ENCODE data around the gene CAMTA1.

Gene CAMTA1

DNA sequence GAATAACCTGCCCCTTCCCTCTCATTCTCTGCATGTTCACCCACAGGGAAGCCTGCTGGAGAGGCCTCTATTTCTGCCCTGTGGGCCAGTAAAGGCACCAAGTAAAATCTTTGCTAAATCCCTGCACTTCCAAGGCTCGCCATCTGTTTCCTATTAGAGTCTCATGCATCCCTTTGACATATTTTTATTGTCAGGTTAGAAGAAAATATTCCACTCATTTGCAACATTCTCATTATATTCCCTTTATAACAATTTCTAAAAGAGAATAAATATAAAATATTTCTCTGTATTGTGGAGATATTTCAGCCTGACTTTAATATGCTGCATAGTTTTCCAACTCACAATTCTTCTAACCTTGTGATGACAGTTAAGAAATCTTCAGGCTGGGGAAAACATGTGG lies 645.4 kb downstream of the CAMTA1 start:
- no peak for DNase-seq

- DNase-seq: no peak
Observed at GRCh38 chr1:7432102-7432899, 647.0 kb downstream of the CAMTA1 start.

GRCh38 chr1:7432900-7433380 lies 647.7 kb downstream of the CAMTA1 start:
- no peak for DNase-seq

DNA sequence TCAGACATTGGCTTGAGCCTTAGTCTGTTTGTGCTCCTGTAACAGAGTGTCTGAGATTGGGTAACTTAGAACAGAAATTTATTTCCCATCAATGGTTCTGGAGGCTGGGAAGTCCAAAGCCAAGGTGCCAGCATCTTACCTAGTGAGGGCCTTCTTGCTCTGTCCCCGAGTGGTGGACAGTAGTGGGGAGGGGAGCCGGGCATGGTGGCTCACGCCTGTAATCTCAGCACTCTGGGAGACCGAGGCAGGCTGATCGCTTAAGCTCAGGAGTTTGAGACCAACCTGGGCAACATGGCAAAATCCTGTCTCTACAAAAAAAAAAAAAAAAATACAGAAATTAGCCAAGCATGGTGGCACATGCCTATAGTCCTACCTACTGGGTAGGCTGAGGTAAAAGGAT lies 649.3 kb downstream of the CAMTA1 start:
- no peak for DNase-seq

DNA sequence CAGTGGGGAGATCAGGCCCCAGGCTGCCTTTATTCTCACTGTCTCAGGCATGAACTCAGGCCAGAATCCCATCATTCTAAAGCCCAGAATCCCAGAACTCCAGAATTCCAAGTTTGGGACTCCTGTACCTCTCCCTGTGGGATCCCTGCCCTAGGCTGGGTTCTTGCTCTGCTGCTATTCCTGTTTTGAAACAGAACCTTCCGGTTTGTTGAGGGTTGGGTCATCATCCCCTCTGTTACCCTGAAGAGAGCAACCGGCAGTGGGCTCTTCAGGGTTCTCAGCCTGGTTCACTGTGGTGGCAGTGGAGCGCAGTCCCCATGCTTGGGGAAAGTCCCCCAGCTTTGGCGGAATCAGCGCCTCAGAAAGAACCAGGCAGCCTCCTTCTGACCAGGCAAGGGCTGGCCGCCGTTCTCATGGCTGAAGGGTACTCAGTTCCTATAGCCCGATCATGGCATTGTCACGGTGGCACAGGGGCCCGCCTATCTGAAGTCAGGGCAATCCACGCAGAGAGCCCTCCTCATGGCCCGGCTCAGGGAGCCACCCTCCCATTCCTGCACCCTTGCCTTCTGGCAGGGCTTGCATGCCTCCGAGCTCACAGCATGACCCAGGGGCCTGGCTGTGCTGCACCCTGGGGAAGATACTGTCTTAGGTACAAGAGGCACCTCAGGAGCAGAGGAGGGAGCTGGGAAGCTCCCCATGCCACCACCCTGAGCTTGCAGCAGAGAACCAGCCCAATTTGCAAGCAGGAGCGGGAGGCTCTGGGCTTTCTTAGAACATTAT lies 650.2 kb downstream of the CAMTA1 start:
- DNase-seq: no peak

GRCh38 chr1:7436056-7437005 lies 651.1 kb downstream of the CAMTA1 start:
- no peak for DNase-seq

- no peak for DNase-seq
Observed at GRCh38 chr1:7437036-7437435, 651.8 kb downstream of the CAMTA1 start.

GRCh38 chr1:7437608-7438395 lies 652.5 kb downstream of the CAMTA1 start:
- no peak for DNase-seq

DNA sequence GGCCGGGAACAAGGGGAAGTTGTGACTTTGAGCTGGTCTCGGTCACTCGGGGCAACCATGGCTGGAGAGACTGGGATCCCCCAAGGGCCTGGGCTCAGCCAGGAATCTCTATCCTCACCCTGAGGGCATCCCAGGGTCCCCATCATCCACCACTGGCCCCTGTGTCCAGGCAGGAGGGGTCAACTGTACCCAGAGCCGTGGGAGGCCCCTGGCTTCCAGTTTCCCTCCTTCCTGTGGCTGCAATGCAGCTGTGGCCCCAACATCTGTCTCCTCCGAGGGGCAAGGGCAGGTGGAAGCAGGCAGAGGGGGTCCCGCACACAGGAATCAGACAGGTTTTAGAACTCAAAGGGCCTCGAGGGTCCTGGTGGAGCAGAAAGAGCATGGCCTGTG lies 653.1 kb downstream of the CAMTA1 start:
- no peak for DNase-seq

DNA sequence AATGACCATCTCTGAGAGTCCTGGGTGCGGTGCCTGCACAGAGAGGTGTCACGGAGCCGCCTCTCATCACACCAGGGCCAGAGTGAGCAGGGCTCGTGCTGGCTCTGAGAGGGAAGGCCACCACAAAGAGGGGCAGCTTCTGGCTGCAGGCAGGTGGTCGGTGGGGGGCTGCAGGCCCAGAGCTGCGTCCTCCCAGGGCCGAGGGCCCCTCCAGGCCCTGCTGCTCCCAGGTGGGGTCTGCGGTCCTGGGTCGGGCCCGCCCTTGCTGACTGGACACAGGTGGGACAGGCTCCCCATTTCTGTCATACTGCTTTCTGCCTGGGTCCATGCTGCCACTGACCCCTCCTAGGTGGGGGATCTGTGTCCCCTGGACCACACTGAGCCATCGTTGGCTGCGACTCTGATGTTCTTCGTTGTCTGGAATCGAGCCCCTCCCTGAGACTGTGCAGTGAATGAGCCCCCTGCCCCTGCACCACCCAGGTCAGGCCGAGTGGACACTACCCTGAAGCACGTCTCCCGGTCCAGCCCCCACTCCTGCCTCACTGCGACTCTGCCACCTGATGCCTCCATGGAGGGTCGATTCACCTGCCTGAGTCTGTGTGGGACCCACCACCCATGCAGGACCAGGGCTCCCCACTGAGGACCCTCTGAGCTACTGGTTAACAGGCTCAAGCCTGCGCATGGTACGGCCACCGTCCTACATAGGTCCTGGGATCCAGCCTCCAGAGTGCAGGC lies 653.8 kb downstream of the CAMTA1 start:
- no peak for DNase-seq

DNA sequence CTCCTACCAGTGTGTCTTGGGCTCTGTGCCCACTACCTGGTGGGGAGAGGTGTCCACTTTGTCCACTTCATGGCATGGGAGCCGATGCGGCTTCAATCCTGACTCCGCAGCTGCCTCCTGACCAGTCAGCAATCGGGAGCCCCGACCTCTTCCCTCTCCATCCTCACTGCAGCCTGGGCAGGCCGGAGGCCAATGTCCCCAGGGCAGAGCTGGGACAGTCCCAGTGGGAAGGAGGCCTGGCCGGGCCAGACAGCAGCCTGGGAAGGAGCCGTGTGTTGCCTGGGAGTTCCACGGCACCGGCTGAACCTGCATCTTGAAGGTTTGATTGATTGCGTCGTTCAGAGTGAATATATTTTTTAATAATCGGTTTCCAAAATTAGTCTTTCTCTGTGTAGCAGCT lies 654.9 kb downstream of the CAMTA1 start:
- DNase-seq: no peak

DNA sequence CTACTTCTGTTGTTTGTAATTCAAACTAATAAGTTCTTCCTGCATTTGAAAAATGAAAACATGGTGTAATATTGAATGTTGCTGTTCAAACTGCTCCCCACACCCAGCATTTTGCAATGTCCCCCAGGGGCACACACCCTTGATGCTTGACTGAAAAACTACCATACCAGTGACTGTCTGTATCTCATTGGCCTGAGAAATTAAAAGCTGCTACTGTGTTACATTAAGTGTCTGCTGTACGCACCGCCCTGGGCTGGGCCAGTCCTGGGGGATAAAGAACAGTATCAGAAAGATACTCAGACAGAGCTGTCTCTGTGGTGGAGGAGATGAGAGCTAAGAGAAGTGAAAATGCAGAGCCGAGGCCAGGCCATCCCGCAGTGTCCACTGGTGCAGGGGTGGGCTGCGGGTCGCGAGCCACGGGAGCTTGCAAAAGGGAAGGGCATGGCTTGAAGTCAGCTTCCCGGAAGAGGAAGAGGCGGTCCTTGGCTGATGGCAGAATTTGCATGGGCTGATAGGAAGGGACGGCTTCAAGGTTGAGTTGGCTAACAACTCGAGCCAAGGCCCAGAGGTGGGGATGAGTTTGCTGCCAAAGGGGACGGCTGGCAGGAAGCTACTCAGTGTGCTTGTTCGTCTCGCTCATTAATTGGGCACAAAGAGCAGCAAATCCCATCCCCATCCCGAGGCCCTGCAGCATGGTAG lies 656.0 kb downstream of the CAMTA1 start:
- no peak for DNase-seq

DNA sequence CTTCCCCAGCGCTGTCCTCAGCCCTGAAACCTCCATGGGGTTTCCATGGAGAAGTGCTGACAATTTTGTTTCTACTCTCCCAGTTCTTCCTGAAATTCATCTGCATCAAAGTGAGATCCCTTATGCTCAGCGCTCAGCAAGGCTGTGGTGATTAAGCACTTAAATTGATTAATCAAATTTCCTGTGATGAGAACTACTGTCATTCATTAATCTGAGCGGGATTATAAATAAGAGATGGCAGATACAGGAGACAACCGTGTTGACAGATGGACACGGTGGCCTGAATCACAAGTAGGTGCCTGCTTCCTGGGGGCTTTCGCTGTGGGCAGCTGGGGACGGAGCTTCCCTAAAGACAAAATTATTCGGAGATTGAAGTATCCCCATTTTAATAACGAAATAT lies 656.8 kb downstream of the CAMTA1 start:
- DNase-seq: no peak

GRCh38 chr1:7442918-7443317 lies 657.7 kb downstream of the CAMTA1 start:
- no peak for DNase-seq

GRCh38 chr1:7444363-7444762 lies 659.1 kb downstream of the CAMTA1 start:
- no peak for DNase-seq

DNA sequence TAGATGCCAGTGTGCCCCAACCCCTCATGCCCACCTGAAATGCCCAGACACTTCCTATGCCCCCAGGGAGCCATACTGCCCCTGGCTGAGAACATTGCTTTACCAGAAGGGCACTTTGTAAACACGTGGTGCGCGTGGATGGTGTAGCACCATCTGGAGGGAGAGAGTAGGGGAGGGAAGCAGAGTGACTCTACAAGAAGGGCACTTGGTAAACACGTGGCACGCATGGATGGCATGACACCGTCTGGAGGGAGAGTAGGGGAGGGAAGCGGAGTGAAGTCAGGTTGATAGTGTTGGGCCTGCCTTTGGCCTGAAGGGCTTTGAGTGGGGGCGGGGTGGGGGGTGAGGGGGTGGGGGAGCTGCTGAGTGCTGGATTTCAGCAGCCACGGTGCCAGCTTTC lies 661.8 kb downstream of the CAMTA1 start:
- DNase-seq: no peak

DNA sequence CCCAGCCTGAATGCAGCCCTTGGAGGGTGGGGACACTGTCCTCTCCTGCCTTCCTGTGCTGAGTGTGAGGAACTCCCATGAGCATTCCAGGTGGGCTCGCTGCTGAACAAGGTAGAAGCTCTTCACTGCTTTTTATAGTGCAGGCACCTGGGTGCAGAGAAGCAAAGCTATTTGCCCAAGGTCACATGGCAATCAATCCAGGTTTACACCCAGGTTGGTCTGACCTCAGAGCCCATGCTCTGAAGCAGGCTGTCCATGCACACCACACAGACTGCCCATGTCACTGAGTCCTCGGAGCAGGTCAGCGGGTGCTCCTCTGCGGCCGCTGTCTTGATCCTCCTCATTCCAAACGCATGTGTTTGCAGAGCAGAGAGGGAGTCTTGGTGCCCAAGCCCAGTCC lies 662.5 kb downstream of the CAMTA1 start:
- no peak for DNase-seq

DNA sequence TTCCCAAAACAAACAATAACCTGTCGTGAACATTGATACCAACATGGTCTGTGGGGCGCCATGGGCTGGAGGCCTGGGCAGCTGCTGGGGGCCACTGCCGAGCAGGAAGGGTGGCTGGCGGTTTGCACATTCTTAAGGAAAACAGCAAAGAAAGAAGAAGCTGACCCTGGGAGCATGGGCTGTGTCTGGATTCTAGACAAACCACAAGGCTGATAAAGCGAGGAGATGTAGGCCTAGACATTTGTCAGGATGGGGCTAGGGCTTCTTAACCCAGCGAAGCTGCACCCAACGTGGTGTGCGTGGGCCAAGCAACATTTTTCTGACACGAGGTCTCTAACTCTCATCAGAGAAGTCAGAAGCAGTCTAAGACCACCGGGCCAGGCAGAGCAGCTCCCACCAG lies 663.7 kb downstream of the CAMTA1 start:
- no peak for DNase-seq

DNA sequence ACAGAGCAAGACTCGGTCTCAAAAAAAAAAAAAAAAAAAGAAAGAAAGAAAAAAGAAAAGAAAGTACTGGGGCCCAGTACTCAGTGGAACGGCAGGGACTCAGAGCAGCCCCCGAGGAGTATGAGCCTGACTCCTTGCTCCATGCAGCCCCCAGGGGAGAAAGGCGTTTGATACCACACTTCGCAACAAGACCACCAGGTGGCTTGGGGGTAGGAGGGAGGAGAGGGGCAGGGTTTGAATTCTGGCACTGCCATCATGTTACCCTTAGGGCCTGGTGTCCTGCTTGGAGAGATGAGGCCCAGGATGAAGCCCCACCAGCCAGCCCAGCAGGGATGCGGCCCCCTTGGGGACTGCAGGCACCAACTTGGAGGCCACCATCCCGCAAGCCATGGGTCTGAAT lies 664.5 kb downstream of the CAMTA1 start:
- DNase-seq: no peak

GRCh38 chr1:7450838-7451237 lies 665.6 kb downstream of the CAMTA1 start:
- DNase-seq: no peak

DNA sequence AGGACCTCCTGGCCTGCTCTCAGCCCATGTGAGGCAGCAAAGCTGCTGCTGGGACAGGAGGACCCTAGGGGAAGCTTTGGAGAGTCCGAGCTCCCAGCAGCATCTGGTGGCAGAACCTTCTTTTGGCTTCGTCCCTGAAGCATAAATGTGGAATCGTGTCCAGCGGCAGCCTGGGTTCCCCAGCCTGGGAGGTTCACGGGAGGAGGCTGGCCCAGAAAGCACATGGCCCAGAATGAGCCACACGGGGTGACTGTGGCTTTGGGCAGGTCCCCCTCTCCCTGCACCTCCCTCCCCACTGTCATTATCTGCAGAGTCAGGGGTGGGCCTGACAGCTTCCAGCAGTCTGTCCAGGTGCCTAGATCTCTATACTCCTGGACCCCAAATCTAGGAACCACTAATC lies 667.8 kb downstream of the CAMTA1 start:
- DNase-seq: no peak
